GM23338 (cell line): ENCODE measurements around the gene FOXR1. TPM values are rescaled to one million over a fixed set of nuclear protein-coding genes. Genes with fewer than 3 reads are reported as not detected.

ENCODE experiments used
- ATAC-seq: fragments of 200-7000 bp; cut with Tn5 transposase; 3 replicates; pipeline ENCODE4 v1.9.1; 2020
- DNase-seq: peaks from one replicate; pipeline ENCODE4 v3.0.0-alpha.2; 2015; ENCODE audit warnings: low spot score
- H2AFZ ChIP-seq: fragments of 200-600 bp; sonication (generic); 2 replicates; pipeline ENCODE4 v1.8.0; 2016; ENCODE audit warnings: antibody characterized with exemption, mild to moderate bottlenecking, moderate library complexity
- H3F3A ChIP-seq: fragments of 200-600 bp; sonication (generic); replicated peaks from 2 replicates; pipeline ENCODE4 v1.8.0; 2017; ENCODE audit warnings: antibody characterized with exemption, mixed run types, low read depth
- H3K27ac ChIP-seq: fragments of 200-600 bp; sonication (generic); 2 replicates; pipeline ENCODE4 v1.6.1; 2016; ENCODE audit warnings: low read depth
- H3K27me3 ChIP-seq: fragments of 200-600 bp; sonication (generic); 2 replicates; pipeline ENCODE4 v1.8.0; 2016; ENCODE audit warnings: mild to moderate bottlenecking, mixed run types, moderate library complexity; ENCODE audit not compliant: insufficient read depth
- H3K36me3 ChIP-seq: fragments of 200-600 bp; sonication (generic); 2 replicates; pipeline ENCODE4 v1.8.0; 2016; ENCODE audit warnings: mild to moderate bottlenecking; ENCODE audit not compliant: insufficient read depth
- H3K4me1 ChIP-seq: fragments of 200-600 bp; sonication (generic); 2 replicates; pipeline ENCODE4 v1.8.0; 2016; ENCODE audit warnings: mild to moderate bottlenecking, moderate library complexity; ENCODE audit not compliant: insufficient read depth
- H3K4me2 ChIP-seq: fragments of 200-600 bp; sonication (generic); 2 replicates; pipeline ENCODE4 v1.7.1; 2017; ENCODE audit warnings: mixed run types
- H3K4me3 ChIP-seq: fragments of 200-600 bp; sonication (generic); 2 replicates; pipeline ENCODE4 v1.6.1; 2016; ENCODE audit warnings: mixed run types
- H3K79me2 ChIP-seq: fragments of 200-600 bp; sonication (generic); replicated peaks from 2 replicates; pipeline ENCODE4 v1.8.0; 2017; ENCODE audit warnings: mild to moderate bottlenecking; ENCODE audit not compliant: insufficient read depth
- H3K9me2 ChIP-seq: fragments of 200-600 bp; sonication (generic); 2 replicates; pipeline ENCODE4 v1.8.0; 2017; ENCODE audit not compliant: insufficient read depth
- H4K20me1 ChIP-seq: fragments of 200-600 bp; sonication (generic); replicated peaks from 2 replicates; pipeline ENCODE4 v1.8.0; 2017; ENCODE audit warnings: mild to moderate bottlenecking; ENCODE audit not compliant: insufficient read depth
- H3K27ac Mint-ChIP-seq: 2 replicates; pipeline ENCODE4 v1.8.0; 2020; ENCODE audit warnings: inconsistent platforms, mild to moderate bottlenecking, moderate library complexity, mixed read lengths
- H3K27me3 Mint-ChIP-seq: 3 replicates; pipeline ENCODE4 v1.8.0; 2022; ENCODE audit warnings: low read depth, mild to moderate bottlenecking, moderate library complexity, mixed read lengths, inconsistent platforms; ENCODE audit not compliant: insufficient read depth, poor library complexity
- H3K36me3 Mint-ChIP-seq: 3 replicates; pipeline ENCODE4 v1.8.0; 2021; ENCODE audit warnings: low read depth, mild to moderate bottlenecking, inconsistent platforms, moderate library complexity, mixed read lengths
- H3K4me1 Mint-ChIP-seq: 3 replicates; pipeline ENCODE4 v1.8.0; 2020; ENCODE audit warnings: mild to moderate bottlenecking, inconsistent platforms, mixed read lengths
- H3K4me3 Mint-ChIP-seq: 3 replicates; pipeline ENCODE4 v1.8.0; 2021; ENCODE audit warnings: moderate library complexity, mild to moderate bottlenecking, inconsistent platforms, mixed read lengths
- H3K9me3 Mint-ChIP-seq: 3 replicates; pipeline ENCODE4 v1.8.0; 2020; ENCODE audit warnings: moderate library complexity, mild to moderate bottlenecking, inconsistent platforms, mixed read lengths
- CREB1 ChIP-seq: fragments of 250-450 bp; sonication (Bioruptor Pico); IDR thresholded peaks from 2 replicates; pipeline ENCODE4 v1.5.0; 2020; ENCODE audit warnings: low read depth, mild to moderate bottlenecking, moderate library complexity
- CTCF ChIP-seq, 2 experiments: fragments of 200-600 bp in 1 of 2; sonication (generic) in 1 of 2; conservative IDR thresholded peaks; 2 replicates each; pipeline versions ENCODE4 v1.5.1 to v1.6.1; 2016 to 2017; ENCODE audit warnings: antibody characterized with exemption in 2 of 2, low read depth in 2 of 2, mild to moderate bottlenecking in 2 of 2, moderate library complexity in 1 of 2
- ETS1 ChIP-seq: IDR thresholded peaks from 2 replicates; pipeline ENCODE4 v1.6.1; 2016; ENCODE audit warnings: antibody characterized with exemption
- EZH2 ChIP-seq: fragments of 200-600 bp; sonication (generic); IDR thresholded peaks from one replicate; pipeline ENCODE4 v1.8.0; 2017; ENCODE audit warnings: antibody characterized with exemption, mild to moderate bottlenecking, low read depth; ENCODE audit not compliant: unreplicated experiment
- EZH2phosphoT487 ChIP-seq: fragments of 200-600 bp; sonication (generic); IDR thresholded peaks from one replicate; pipeline ENCODE4 v1.8.1; 2018; ENCODE audit warnings: antibody characterized with exemption; ENCODE audit not compliant: unreplicated experiment
- JUNB ChIP-seq: IDR thresholded peaks from one replicate; pipeline ENCODE4 v1.6.1; 2016; ENCODE audit warnings: antibody characterized with exemption; ENCODE audit not compliant: unreplicated experiment
- NANOG ChIP-seq: IDR thresholded peaks from 2 replicates; pipeline ENCODE4 v1.6.1; 2016; ENCODE audit warnings: antibody characterized with exemption, borderline replicate concordance
- POLR2AphosphoS5 ChIP-seq: IDR thresholded peaks from 2 replicates; pipeline ENCODE4 v1.6.1; 2016; ENCODE audit warnings: antibody characterized with exemption, low read depth
- REST ChIP-seq: IDR thresholded peaks from one replicate; pipeline ENCODE4 v1.6.1; 2018; ENCODE audit warnings: antibody characterized with exemption; ENCODE audit not compliant: unreplicated experiment
- STAT1 ChIP-seq: IDR thresholded peaks from one replicate; pipeline ENCODE4 v1.6.1; 2016; ENCODE audit warnings: antibody characterized with exemption; ENCODE audit not compliant: unreplicated experiment
- ZNF114 ChIP-seq: fragments of 250-450 bp; sonication (Bioruptor Pico); IDR thresholded peaks from 2 replicates; pipeline ENCODE4 v1.5.0; 2020; ENCODE audit warnings: mild to moderate bottlenecking, moderate library complexity
- ZNF331 ChIP-seq: fragments of 250-450 bp; sonication (Bioruptor Pico); IDR thresholded peaks from 2 replicates; pipeline ENCODE4 v1.5.0; 2020; ENCODE audit warnings: low read depth, mild to moderate bottlenecking, moderate library complexity
- ZNF462 ChIP-seq: fragments of 250-450 bp; sonication (Bioruptor Pico); IDR thresholded peaks from 2 replicates; pipeline ENCODE4 v1.5.0; 2020; ENCODE audit warnings: mild to moderate bottlenecking, moderate library complexity
- polyA plus RNA-seq: library from polyadenylated mRNA; unstranded; fragments of >200 nt; fragmentation: Nextera tagmentation; extraction: Ambion mirVana; gene quantifications from 2 replicates; pipeline ENCODE4 v1.2.1, GENCODE V29; 2016
- total RNA-seq: library from RNA; depleted of rRNA; stranded (reverse); fragments of >200 nt; shearing (Covaris generic); gene quantifications from 2 replicates; pipeline ENCODE4 v1.2.3, GENCODE V29; 2014

The FOXR1 gene
- total and polyA plus RNA-seq, 2 experiments from 2014 or later = not detected

- Mint-ChIP-seq H3K4me1 (no peaks in the 10 kb centered on the region; the same call in 2 of the 3 replicates), H3K27me3 (peaks cover 12% of the 10 kb centered on the region), H3K27ac (no peak overlapping the region), H3K9me3 (no peaks in the 10 kb centered on the region), H3K4me3 (no peak overlapping the region), H3K36me3 (no peaks in the 10 kb centered on the region)
- H3K27ac ChIP-seq = no peak overlapping the region
- peak overlapping the region; percentile 63; the same call in 1 of the 2 replicates for H2AFZ ChIP-seq
- no peaks in the 10 kb centered on the region for H3K36me3 ChIP-seq
- TF ChIP-seq ETS1 = no peak
- no peak for TF ChIP-seq POLR2AphosphoS5
- TF ChIP-seq JUNB = no peak
- no peak for TF ChIP-seq CTCF (conservative IDR thresholded peaks at IDR 0.05; ENCODE audit: low read depth in 2 of 2)
- TF ChIP-seq NANOG = no peak
- TF ChIP-seq CREB1 = no peak
- TF ChIP-seq EZH2 = no peak
- TF ChIP-seq ZNF331 = no peak
- no peak for TF ChIP-seq ZNF462 (CRISPR knock-in tag)
- TF ChIP-seq ZNF114 (CRISPR knock-in tag) = no peak
- no peak for TF ChIP-seq EZH2phosphoT487
- TF ChIP-seq STAT1 = no peak
- no peak for TF ChIP-seq REST
- H3K79me2 ChIP-seq = no peaks in the 10 kb centered on the region
- H3K9me2 ChIP-seq = no peaks in the 10 kb centered on the region
- H3F3A ChIP-seq = no peaks in the 10 kb centered on the region
- no peak overlapping the region for H3K4me3 ChIP-seq
- no peaks in the 10 kb centered on the region for H3K4me1 ChIP-seq
- ATAC-seq = peak; percentile 81
- no peak overlapping the region for H3K4me2 ChIP-seq
- DNase-seq = peak; percentile 30
- H3K27me3 ChIP-seq = no peaks in the 10 kb centered on the region
- no peaks in the 10 kb centered on the region for H4K20me1 ChIP-seq
These were observed 10.0 kb upstream of the FOXR1 start for GRCh38 chr11:118961591-118961990.
